HCT116 (cell line): ENCODE data around the gene CLCF1. TPM values are rescaled to one million over a fixed set of nuclear protein-coding genes. Genes with fewer than 3 reads are reported as not detected.

Experiments
- ATAC-seq: fragments of 200-7000 bp; cut with Tn5 transposase; 2 replicates; pipeline ENCODE4 v1.9.1; 2020; ENCODE audit warnings: mild to moderate bottlenecking, moderate library complexity
- BruUV-seq: library from RNA; stranded (reverse); fragments of 400-500 nt; replicated peaks from 2 replicates; lab custom pipeline; 2021; lab: Mats Ljungman, UMichigan
- CTCF ChIA-PET: fragments of 300-600 bp; sonication (Branson Sonifier 250); formaldehyde crosslinking; loops from one replicate; lab custom pipeline; 2021; ENCODE audit warnings: antibody characterized with exemption; lab: Charles Lee
- POLR2A ChIA-PET: fragments of 300-600, 350-600 bp; sonication (Branson Sonifier 250); formaldehyde crosslinking; loops from one replicate; lab custom pipeline; 2021; ENCODE audit warnings: antibody characterized with exemption; lab: Charles Lee
- RAD21 ChIA-PET, 2 experiments: fragments of 300-600 bp; sonication (Branson Sonifier 250); formaldehyde crosslinking; loops; one replicate each; lab custom pipeline; 2023; ENCODE audit warnings: low total read pairs in 2 of 2; ENCODE audit not compliant: uncharacterized antibody in 2 of 2, unreplicated experiment in 2 of 2, low non-redundant PET in 1 of 2; lab: Charles Lee
- DNase-seq: peaks from one replicate; pipeline ENCODE4 v3.0.0-alpha.2; 2010; ENCODE audit warnings: low read depth, low spot score
- H2AFZ ChIP-seq: fragments of 200-600 bp; shearing (Covaris generic), sonication (generic); 2 replicates; pipeline ENCODE4 v1.6.1; 2017; ENCODE audit warnings: low read depth, mixed run types, mixed read lengths, antibody characterized with exemption, low read length; ENCODE audit not compliant: poor library complexity, severe bottlenecking
- H3K27ac ChIP-seq: 2 replicates; pipeline ENCODE4 v1.5.1; 2012; ENCODE audit warnings: low read depth, low read length
- H3K27me3 ChIP-seq: fragments of 200-600 bp; sonication (generic); 2 replicates; pipeline ENCODE4 v1.6.1; 2016; ENCODE audit warnings: mixed run types, low read length, mixed read lengths; ENCODE audit not compliant: insufficient read depth
- H3K36me3 ChIP-seq, 2 experiments: fragments of 200-500 bp in 1 of 2; fragments of 200-600 bp in 1 of 2; sonication (Bioruptor generic) in 1 of 2; sonication (generic) in 1 of 2; 2 replicates each; pipeline versions ENCODE4 v1.5.1 to v1.6.1; 2014 to 2016; ENCODE audit warnings: low read length in 2 of 2, inconsistent platforms in 1 of 2, mixed read lengths in 1 of 2, mixed run types in 1 of 2; ENCODE audit not compliant: insufficient read depth in 2 of 2, control insufficient read depth in 1 of 2
- H3K4me1 ChIP-seq, 2 experiments: fragments of 200-600 bp in 1 of 2; sonication (generic) in 1 of 2; 2 replicates each; pipeline versions ENCODE4 v1.5.1 to v1.6.1; 2012 to 2017; ENCODE audit warnings: low read length in 2 of 2, inconsistent platforms in 1 of 2, mild to moderate bottlenecking in 1 of 2, mixed read lengths in 1 of 2, mixed run types in 1 of 2, moderate library complexity in 1 of 2; ENCODE audit not compliant: insufficient read depth in 2 of 2, control insufficient read depth in 1 of 2
- H3K4me2 ChIP-seq: fragments of 200-600 bp; sonication (generic); 2 replicates; pipeline ENCODE4 v1.6.1; 2017; ENCODE audit warnings: mixed run types, low read length, mixed read lengths
- H3K4me3 ChIP-seq, 2 experiments: fragments of 200-600 bp in 1 of 2; sonication (generic) in 1 of 2; replicated peaks in 1 of 2; 2 replicates each; pipeline ENCODE4 v1.5.1; 2011 to 2016; ENCODE audit warnings: low read length in 2 of 2, control low read depth in 1 of 2, low read depth in 1 of 2, mild to moderate bottlenecking in 1 of 2, mixed read lengths in 1 of 2, mixed run types in 1 of 2
- H3K79me2 ChIP-seq: fragments of 200-600 bp; sonication (generic); 2 replicates; pipeline ENCODE4 v1.6.1; 2017; ENCODE audit warnings: mild to moderate bottlenecking, mixed run types, low read length, moderate library complexity, mixed read lengths; ENCODE audit not compliant: insufficient read depth
- H3K9ac ChIP-seq: fragments of 200-600 bp; sonication (generic); 2 replicates; pipeline ENCODE4 v1.6.1; 2016; ENCODE audit warnings: low read length, mixed read lengths
- H3K9me2 ChIP-seq: fragments of 200-600 bp; sonication (generic), shearing (Covaris generic); 2 replicates; pipeline ENCODE4 v1.6.1; 2017; ENCODE audit warnings: mixed run types, mild to moderate bottlenecking, moderate library complexity; ENCODE audit not compliant: insufficient read depth
- H3K9me3 ChIP-seq, 2 experiments: fragments of 200-500 bp in 1 of 2; fragments of 200-600 bp in 1 of 2; sonication (Bioruptor generic) in 1 of 2; sonication (generic) in 1 of 2; 2 replicates each; pipeline ENCODE4 v1.6.1; 2014 to 2017; ENCODE audit warnings: low read length in 2 of 2, mixed read lengths in 2 of 2, inconsistent platforms in 1 of 2, low read depth in 1 of 2, mild to moderate bottlenecking in 1 of 2, mixed run types in 1 of 2, moderate library complexity in 1 of 2; ENCODE audit not compliant: control insufficient read depth in 1 of 2, insufficient read depth in 1 of 2
- H4K20me1 ChIP-seq: fragments of 200-600 bp; sonication (generic), shearing (Covaris generic); 2 replicates; pipeline ENCODE4 v1.6.1; 2017; ENCODE audit warnings: mixed run types, mild to moderate bottlenecking, moderate library complexity; ENCODE audit not compliant: insufficient read depth
- CBX3 ChIP-seq: IDR thresholded peaks from 2 replicates; pipeline ENCODE4 v1.6.1; 2012; ENCODE audit warnings: low read depth
- EGR1 ChIP-seq: IDR thresholded peaks from 2 replicates; pipeline ENCODE4 v1.6.1; 2012; ENCODE audit warnings: low read depth
- ELF1 ChIP-seq: IDR thresholded peaks from 2 replicates; pipeline ENCODE4 v1.6.1; 2012; ENCODE audit warnings: low read depth, borderline replicate concordance
- EZH2 ChIP-seq: fragments of 200-600 bp; sonication (generic); IDR thresholded peaks from 2 replicates; pipeline ENCODE4 v1.6.1; 2017; ENCODE audit warnings: antibody characterized with exemption, mixed run types
- FOSL1 ChIP-seq: IDR thresholded peaks from 2 replicates; pipeline ENCODE4 v1.6.1; 2012; ENCODE audit warnings: low read depth
- POLR2AphosphoS5 ChIP-seq: IDR thresholded peaks from 2 replicates; pipeline ENCODE4 v1.6.1; 2011; ENCODE audit warnings: mild to moderate bottlenecking, low read depth, low read length, moderate library complexity
- RAD21 ChIP-seq: IDR thresholded peaks from 2 replicates; pipeline ENCODE4 v1.6.1; 2012; ENCODE audit warnings: low read depth, mild to moderate bottlenecking
- SIN3A ChIP-seq: IDR thresholded peaks from 2 replicates; pipeline ENCODE4 v1.6.1; 2012; ENCODE audit warnings: low read depth
- SP1 ChIP-seq: IDR thresholded peaks from 2 replicates; pipeline ENCODE4 v1.6.1; 2012; ENCODE audit warnings: low read depth
- SRF ChIP-seq: IDR thresholded peaks from 2 replicates; pipeline ENCODE4 v1.6.1; 2012; ENCODE audit warnings: low read depth
- YY1 ChIP-seq: IDR thresholded peaks from 2 replicates; pipeline ENCODE4 v1.6.1; 2011; ENCODE audit warnings: low read length, low read depth, moderate library complexity, mild to moderate bottlenecking; ENCODE audit not compliant: insufficient replicate concordance; ENCODE audit errors: extremely low read depth
- ZFX ChIP-seq: fragments of 450-650 bp; IDR thresholded peaks from 2 replicates; pipeline ENCODE4 v1.6.1; 2017
- intact Hi-C: fragments of 100-400 bp; cut with micrococcal nuclease; formaldehyde crosslinking; loops from 2 replicates; pipeline ENCODE4 v1.10.0; 2022
- total RNA-seq: library from RNA; stranded (reverse); gene quantifications from one replicate; pipeline ENCODE4 v1.2.1, GENCODE V29; 2021; ENCODE audit not compliant: unreplicated experiment
- TF ChIP-seq, protein P1 (sequence below): IDR thresholded peaks from 2 replicates; pipeline ENCODE4 v1.6.1; 2012; ENCODE audit warnings: low read depth

CLCF1 gene
- total RNA-seq, 1 experiment from 2014 or later, result 12.2 TPM

DNA sequence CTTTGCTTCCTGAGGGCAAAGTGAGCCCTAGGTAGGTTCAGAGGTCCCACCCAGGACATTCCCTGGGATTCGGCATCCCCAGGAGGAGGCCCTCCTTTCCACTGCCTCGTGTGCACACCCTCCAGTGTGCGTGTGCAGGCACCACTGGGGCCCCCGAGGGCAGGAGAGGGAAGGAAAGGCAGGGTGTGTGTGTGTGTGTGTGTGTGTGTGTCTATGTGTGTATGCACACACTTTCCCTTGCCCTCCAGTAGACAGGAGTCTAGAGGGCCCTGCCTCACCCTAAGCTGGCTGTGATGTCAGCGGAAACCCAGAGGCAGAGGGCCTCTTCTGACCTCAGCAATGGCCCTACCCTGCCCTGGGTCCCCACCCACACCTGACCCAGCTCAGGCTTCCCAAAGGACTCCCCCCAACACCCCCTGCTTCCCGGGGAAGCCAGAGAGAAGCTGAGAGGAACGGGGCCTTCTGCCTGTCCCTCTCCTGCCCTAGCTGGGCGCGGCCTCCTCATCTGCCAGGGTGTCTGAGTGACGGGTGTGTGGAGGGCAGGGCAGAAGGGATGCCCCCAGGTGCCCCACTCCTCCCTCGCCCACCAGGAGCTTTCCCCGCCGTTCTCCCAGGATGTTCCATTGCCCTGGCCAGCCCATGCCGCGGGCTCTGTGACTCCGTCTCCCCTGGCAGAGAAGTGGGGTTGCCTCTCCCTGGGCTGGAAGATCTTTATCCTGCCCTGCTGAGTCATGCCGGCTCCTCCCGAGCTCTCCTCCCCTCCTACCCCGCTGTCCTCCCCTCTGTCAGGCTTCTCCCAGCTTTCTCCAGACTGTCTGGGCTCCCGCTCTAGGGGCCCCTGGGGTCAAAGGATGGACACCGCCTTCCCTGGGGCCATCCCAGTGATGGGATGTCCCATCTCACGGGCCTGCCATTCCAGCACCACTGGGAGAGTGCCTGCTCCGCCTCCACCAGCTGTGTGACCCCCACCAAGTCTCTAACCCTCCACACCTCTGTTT lies 6.0 kb upstream of the CLCF1 start:
- Histone ChIP-seq H3K9ac (peak overlapping the region; percentile 69), H4K20me1 (no peaks in the 10 kb centered on the region), H3K4me2 (peak overlapping the region; percentile 88), H3K4me1 (peaks cover 72 to 84% of the 10 kb centered on the region in 2 experiments), H3K9me3 (no peaks in the 10 kb centered on the region), H3K36me3 (no peaks in the 10 kb centered on the region), H3K27ac (peak overlapping the region; percentile 70), H3K27me3 (no peaks in the 10 kb centered on the region), H3K4me3 (peak overlapping the region in 1 of 2 experiments; percentile 45; a peak in 3 of 4 replicates), H2AFZ (no peak overlapping the region), H3K9me2 (no peaks in the 10 kb centered on the region), H3K79me2 (no peaks in the 10 kb centered on the region)
- CTCF ChIA-PET, result interaction anchor here (0.8 to 15.5 kb wide), 7 partner anchors 10 to 357 kb away, joined by 3 to 456 read pairs (median 11); partner anchors contain the start of genes POLD4 and RAD9A
- DNase-seq (no peak), ATAC-seq (peak; percentile 54)
- RAD21 ChIA-PET, result interaction anchor here (1.0 to 5.0 kb wide), 3 partner anchors 22 to 34 kb away, joined by 3 to 76 read pairs (median 44); partner anchors contain the start of gene POLD4 (in 1 of the 2)
- intact Hi-C loops, result no loop called here
- POLR2A ChIA-PET, result interaction anchor here (1.8 to 15.1 kb wide), 2 partner anchors 12 to 25 kb away, joined by 4 to 210 read pairs; partner anchors contain the start of genes POLD4 and RAD9A
- TF ChIP-seq RAD21 (no peak), SIN3A (no peak), SP1 (no peak), ELF1 (no peak), EZH2 (no peak), CBX3 (no peak), ZFX (peak; percentile 44; the same call in 1 of the 2 replicates), EGR1 (no peak), SRF (no peak), YY1 (no peak), POLR2AphosphoS5 (peak; percentile 67), FOSL1 (no peak)
- TF ChIP-seq, protein P1, sequence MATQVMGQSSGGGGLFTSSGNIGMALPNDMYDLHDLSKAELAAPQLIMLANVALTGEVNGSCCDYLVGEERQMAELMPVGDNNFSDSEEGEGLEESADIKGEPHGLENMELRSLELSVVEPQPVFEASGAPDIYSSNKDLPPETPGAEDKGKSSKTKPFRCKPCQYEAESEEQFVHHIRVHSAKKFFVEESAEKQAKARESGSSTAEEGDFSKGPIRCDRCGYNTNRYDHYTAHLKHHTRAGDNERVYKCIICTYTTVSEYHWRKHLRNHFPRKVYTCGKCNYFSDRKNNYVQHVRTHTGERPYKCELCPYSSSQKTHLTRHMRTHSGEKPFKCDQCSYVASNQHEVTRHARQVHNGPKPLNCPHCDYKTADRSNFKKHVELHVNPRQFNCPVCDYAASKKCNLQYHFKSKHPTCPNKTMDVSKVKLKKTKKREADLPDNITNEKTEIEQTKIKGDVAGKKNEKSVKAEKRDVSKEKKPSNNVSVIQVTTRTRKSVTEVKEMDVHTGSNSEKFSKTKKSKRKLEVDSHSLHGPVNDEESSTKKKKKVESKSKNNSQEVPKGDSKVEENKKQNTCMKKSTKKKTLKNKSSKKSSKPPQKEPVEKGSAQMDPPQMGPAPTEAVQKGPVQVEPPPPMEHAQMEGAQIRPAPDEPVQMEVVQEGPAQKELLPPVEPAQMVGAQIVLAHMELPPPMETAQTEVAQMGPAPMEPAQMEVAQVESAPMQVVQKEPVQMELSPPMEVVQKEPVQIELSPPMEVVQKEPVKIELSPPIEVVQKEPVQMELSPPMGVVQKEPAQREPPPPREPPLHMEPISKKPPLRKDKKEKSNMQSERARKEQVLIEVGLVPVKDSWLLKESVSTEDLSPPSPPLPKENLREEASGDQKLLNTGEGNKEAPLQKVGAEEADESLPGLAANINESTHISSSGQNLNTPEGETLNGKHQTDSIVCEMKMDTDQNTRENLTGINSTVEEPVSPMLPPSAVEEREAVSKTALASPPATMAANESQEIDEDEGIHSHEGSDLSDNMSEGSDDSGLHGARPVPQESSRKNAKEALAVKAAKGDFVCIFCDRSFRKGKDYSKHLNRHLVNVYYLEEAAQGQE, result no peak
- BruUV-seq, result TSS peak; percentile 89
